HG03378 (cell line): Measurements from ENCODE around the gene ZNF770.

Source experiments
- ATAC-seq: cut with Tn5 transposase; IDR thresholded peaks from one replicate; pipeline ENCODE4 v1.9.1; 2021; ENCODE audit warnings: mild to moderate bottlenecking, moderate library complexity; ENCODE audit not compliant: unreplicated experiment

Gene ZNF770, protein sequence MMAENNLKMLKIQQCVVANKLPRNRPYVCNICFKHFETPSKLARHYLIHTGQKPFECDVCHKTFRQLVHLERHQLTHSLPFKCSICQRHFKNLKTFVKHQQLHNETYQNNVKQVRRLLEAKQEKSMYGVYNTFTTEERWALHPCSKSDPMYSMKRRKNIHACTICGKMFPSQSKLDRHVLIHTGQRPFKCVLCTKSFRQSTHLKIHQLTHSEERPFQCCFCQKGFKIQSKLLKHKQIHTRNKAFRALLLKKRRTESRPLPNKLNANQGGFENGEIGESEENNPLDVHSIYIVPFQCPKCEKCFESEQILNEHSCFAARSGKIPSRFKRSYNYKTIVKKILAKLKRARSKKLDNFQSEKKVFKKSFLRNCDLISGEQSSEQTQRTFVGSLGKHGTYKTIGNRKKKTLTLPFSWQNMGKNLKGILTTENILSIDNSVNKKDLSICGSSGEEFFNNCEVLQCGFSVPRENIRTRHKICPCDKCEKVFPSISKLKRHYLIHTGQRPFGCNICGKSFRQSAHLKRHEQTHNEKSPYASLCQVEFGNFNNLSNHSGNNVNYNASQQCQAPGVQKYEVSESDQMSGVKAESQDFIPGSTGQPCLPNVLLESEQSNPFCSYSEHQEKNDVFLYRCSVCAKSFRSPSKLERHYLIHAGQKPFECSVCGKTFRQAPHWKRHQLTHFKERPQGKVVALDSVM

DNA sequence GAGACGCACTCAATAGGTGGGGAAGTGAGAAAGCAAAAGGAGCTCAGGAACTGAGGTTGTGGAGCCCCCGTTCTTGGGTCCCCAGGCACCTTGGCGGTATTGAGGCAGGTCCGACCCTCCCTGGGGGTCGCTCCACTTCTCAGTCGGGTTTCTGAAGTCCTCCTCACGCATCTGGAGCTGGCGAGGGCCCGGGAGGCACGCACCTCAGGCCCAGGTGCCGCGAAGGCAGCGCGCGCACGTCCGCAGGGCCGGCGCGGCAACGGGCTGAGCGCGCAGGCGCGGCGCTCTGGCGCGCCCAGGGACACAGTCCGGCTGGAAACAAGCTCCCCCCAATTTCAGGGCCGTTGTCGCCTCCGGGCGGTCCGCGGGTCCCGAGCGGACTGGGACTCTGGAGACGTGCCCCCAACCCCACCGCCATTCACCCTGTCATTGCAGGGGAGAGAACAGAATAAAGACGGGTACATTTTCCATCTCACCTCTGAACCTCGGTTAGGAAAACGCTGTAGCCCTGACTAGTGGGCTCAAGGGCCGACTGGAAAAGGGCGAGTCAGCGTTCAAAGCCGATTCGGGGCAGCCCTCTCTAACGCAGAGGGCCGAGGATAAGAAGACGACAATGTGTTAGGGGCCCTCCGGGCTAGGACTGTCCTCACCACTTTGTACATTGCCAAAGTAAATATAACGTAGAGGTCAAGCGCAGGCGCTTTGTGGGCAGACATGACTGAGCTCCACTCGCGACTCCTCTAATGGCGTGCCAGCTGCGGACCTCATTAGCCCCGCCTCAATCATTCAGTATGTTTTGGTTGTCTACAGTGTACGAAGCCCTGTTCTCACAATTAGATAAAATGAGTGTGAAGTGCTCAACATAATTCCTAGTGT, at the start of gene ZNF770:
TSS of gene ZNF770 (minus strand) at position 261 of the 876 bp plus-strand sequence. CDS start 4,853 bp downstream, outside the sequence.
- ATAC-seq = peak; percentile 69

- ATAC-seq = no peak
Observed at GRCh38 chr15:35028235-35028984, 40.3 kb upstream of the ZNF770 start.

- no peak for ATAC-seq
Observed at GRCh38 chr15:35023804-35024203, 35.7 kb upstream of the ZNF770 start.

DNA sequence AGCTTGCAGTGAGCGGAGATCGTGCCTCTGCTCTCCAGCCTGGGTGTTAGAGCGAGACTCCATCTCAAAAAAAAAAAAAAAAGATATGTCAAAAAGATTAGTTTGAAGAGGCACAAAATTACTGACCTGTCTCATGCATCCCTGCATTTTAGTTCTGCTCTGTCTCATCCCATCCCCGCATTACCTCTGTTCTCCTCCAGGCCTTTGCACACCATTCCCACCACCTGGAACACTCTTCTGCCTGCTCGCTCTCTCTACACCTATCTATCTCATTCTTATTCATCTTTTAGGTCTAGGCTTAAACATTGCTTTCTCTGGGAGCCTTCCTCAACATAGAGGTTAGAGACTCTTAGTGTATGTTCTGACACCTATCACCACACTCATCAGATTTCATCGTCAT, 32.9 kb upstream of the ZNF770 start:
- no peak for ATAC-seq

DNA sequence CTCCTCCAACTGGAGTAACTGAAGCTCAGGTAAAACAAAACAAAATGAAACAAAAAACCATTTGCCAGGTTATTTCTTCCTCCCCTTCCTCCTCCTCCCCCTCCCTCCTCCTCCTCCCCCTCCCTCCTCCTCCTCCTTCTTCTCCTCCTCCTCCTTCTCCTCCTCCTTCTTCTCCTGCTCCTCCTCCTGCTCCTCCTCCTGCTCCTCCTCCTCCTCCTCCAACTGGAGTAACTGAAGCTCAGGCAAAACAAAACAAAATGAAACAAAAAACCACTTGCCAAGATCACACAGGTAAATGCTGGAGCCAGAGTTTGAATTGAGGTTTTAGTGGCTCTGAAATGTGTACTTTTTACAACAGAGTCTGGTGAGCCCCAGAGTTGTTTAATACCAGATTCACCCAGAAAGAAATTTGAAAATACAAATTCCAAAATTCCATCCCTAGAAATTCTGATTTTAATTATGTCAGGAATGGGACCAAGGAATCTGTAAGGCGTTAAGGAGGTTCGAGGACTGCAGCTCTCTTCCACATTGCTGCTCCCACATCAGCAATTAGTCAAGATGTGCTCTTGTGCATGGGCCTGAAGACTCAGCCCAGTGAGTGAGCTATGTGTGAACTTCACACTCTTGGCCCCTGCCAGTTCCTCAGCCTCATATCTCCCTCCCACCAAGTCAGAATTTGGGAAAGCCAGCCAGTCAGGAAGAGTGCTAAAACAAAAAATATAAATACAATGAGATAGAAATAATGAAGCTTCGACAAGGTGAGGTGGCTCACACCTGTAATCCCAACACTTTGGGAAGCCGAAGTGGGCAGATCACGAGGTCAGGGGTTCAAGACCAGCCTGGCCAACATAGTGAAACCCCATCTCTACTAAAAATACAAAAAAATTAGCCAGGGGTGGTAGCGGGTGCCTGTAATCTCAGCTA, 31.6 kb upstream of the ZNF770 start:
- ATAC-seq = no peak

DNA sequence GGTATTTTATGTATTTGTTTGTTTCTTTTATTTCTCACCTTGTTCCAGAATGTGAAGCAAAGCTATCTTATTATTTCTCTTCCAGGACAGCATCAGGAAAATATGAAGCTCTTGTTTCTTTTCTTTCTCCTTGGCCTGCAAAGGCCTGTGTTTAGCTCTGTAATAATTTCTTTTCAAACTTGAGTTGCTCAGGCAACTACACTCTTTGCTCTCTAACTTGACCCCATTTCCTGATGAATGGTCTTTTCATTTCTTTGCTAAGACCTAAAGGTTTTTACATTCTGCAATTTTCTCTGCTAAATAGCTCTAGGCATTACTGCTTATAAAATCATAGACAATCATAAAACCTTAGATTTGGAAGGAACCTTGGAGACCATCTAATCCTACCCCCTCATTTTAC, 26.2 kb upstream of the ZNF770 start:
- no peak for ATAC-seq

DNA sequence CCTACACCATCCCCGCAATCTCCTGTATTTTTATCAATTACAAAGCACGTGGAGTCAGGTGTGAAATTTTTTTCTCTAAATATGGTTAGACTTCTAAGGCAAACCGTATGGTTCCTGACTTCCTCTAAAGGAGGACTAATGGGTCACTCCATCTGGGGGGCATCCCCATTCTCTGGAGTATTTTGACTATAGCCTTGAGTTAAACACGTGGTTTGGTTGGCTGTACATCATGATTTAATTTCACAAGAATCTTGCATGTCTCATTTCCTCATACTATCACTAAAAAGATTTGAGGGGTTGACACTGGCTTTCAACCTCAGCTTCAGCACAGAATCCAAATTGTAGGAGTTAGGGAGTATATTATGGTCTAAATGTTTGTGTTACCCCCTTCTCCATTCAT, 25.3 kb upstream of the ZNF770 start:
- no peak for ATAC-seq

DNA sequence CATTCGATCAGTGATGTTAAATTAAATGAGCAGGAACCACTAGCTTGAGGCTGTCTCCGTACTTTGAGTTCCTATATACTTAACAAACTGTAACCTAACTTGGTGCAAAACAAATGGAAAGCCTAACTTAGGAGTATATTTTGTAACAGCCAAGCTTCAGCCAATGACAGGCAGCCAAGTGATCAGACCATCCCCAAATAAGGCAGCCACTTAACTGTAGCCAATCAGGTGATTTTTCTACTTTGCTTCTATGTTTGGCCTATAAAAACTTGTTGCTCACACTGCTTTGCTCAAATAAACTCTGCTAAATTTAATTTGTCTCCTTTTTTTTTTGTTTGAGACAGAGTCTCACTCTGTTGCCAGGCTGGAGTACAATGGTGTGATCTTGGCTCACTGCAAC, 19.3 kb upstream of the ZNF770 start:
- ATAC-seq = no peak

- ATAC-seq = no peak
Observed at GRCh38 chr15:35005933-35006332, 17.8 kb upstream of the ZNF770 start.

DNA sequence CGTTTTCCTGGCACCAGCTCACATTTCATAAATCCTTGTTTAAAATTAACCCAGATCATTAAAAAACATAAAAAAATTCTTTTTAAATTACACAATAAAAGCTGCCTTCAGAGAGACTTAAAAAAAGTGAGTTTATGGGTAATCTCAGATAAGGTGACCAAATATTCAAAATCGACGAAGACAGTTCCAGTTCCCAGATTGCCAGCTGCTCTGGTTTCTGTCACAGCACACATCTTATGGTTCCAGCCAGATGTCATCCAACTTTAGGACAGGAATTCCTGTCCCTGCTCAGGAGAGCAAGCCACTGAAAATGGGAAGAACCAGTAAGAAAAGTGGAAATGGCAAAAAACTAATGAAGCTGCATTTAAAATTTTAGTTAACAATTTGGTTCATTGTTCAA, 15.8 kb upstream of the ZNF770 start:
- no peak for ATAC-seq

GRCh38 chr15:35000511-35000910, 12.4 kb upstream of the ZNF770 start:
- ATAC-seq = no peak

- no peak for ATAC-seq
Observed at GRCh38 chr15:34999906-35000305, 11.8 kb upstream of the ZNF770 start.

DNA sequence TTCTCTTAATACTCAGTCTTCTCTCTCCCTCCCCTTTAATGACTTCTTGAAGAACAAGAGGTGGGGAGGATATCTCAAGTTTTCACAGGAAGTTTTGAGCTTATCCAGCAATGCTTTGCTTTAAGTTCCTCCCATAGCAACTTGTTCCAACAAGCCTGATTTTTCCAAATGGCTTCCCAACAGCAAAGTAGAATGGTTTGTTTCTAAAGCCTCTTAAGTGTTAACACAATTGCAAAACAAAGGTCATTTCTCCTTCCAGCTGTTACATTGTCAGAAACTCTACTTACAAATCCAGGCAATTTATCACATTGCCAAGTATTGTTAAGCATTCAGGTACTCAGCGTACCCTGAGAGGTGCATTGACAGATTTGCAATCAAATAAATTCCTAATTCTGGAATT, 6.8 kb upstream of the ZNF770 start:
- no peak for ATAC-seq

DNA sequence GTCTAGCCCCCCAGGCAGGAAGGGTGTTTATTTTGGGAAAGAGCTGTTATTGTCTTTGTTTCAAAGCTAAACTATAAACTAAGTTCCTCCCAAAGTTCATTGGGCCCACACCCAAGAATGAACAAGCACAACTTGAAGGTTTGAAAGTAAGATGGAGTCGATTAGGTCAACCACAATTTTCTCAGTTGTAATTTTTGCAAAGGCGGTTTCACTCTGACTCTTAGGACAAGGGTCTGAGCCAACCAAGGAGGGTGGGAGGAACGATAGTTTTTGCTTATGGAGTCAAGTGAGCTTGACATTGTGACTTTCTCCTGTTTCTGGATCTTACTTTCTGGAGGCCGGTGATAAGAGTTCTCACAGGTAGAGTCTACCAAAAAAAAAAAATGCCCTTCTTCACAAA, 5.8 kb upstream of the ZNF770 start:
- peak; percentile 91 for ATAC-seq

- no peak for ATAC-seq
Observed at GRCh38 chr15:34993412-34993811, 5.3 kb upstream of the ZNF770 start.

- ATAC-seq = no peak
Observed at GRCh38 chr15:34987609-34988026, 469 bp downstream of the ZNF770 start.

DNA sequence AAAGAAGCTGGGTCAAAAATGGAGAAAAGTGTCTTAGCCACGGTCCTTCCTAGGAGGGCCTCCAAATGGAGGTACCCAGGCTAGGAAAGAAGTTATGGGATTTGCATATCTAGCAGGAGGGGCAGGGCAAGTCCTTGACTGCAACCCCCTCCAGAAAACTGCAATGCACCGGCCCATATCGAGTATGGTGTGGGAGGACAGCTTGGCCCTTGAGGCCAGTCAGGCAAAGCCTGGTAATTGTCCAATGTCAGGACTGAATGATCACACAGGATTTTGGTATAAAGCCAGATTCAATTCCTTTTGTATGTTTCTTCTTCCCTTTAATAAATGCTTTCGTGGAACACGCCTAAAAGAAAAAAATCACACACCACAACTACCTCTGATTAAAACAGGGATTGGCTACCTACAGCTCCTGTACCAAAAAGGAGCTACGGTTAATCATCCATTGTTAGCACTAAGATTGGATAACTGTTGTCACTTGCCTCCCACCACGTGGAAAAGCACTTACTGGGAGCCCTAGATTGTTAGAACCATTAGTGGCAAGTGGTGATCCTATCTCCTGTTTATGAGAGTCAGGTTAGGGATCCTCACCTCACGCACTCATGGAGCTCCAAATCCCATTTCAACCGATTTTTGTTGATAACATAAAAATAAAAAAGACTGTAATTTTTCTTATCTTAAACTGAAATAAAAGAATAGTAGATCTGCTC, 1.2 kb downstream of the ZNF770 start:
- ATAC-seq = no peak

- ATAC-seq = no peak
Observed at GRCh38 chr15:34986326-34986725, 1.8 kb downstream of the ZNF770 start.
